Measurements from ENCODE around the gene TAF10. TPM values are rescaled to one million over a fixed set of nuclear protein-coding genes. Genes with fewer than 3 reads are reported as not detected.

Gene TAF10
- total and polyA plus RNA-seq, 2 of the 13 experiments (the other 11 are each of a cell fraction or from before 2014, with no cell fraction given), result 71.3 to 134 TPM

- TF ChIP-seq CSRNP1 (CRISPR knock-in tag; IDR thresholded peaks at IDR 0.05) (peak; percentile 78), PCBP1 (IDR thresholded peaks at IDR 0.05; ENCODE audit: borderline replicate concordance, low read depth, low read length) (no peak), HNF1B (CRISPR knock-in tag; IDR thresholded peaks at IDR 0.05) (peak; percentile 57; the same call in 1 of the 2 replicates), SALL1 (CRISPR knock-in tag; IDR thresholded peaks at IDR 0.05) (peak; percentile 85), ZFP82 (CRISPR knock-in tag; IDR thresholded peaks at IDR 0.05; ENCODE audit: borderline replicate concordance) (peak; percentile 39; the same call in 1 of the 2 replicates), KDM4B (CRISPR knock-in tag; IDR thresholded peaks at IDR 0.05) (0 out of 2 replicates have a peak, but pooled peaks have one; percentile 46), USF2 (IDR thresholded peaks at IDR 0.05; ENCODE audit: low read depth, low read length) (no peak), USF2 (CRISPR knock-in tag; IDR thresholded peaks at IDR 0.05; ENCODE audit: borderline replicate concordance) (0 out of 2 replicates have a peak, but pooled peaks have one; percentile 18), KDM2A (CRISPR knock-in tag; IDR thresholded peaks at IDR 0.05; ENCODE audit: borderline replicate concordance, low read depth) (peak; percentile 91), ZNF841 (CRISPR knock-in tag; IDR thresholded peaks at IDR 0.05; ENCODE audit: borderline replicate concordance) (no peak), ZSCAN30 (CRISPR knock-in tag; IDR thresholded peaks at IDR 0.05) (no peak), ZBTB2 (CRISPR knock-in tag; IDR thresholded peaks at IDR 0.05; ENCODE audit: low read depth) (peak; percentile 81; the same call in 1 of the 2 replicates), FOXA3 (CRISPR knock-in tag; IDR thresholded peaks at IDR 0.05) (0 out of 2 replicates have a peak, but pooled peaks have one; percentile 10), HIVEP1 (CRISPR knock-in tag; IDR thresholded peaks at IDR 0.05) (peak; percentile 74; the same call in 1 of the 2 replicates), RCOR2 (CRISPR knock-in tag; IDR thresholded peaks at IDR 0.05) (no peak), KDM5B (CRISPR knock-in tag; IDR thresholded peaks at IDR 0.05; ENCODE audit: borderline replicate concordance) (peak; percentile 92; the same call in 1 of the 2 replicates), KLF6 (CRISPR knock-in tag; IDR thresholded peaks at IDR 0.05) (0 out of 2 replicates have a peak, but pooled peaks have one; percentile 49), KAT8 (CRISPR knock-in tag; IDR thresholded peaks at IDR 0.05) (peak; percentile 77; the same call in 1 of the 2 replicates), NBN (conservative IDR thresholded peaks at IDR 0.05) (no peak), ZNF20 (CRISPR knock-in tag; IDR thresholded peaks at IDR 0.05) (no peak), TARDBP (CRISPR knock-in tag; IDR thresholded peaks at IDR 0.05) (peak; percentile 50; the same call in 1 of the 2 replicates)
Measured at GRCh38 chr11:6612213-6613041, at the start of gene TAF10 (continued).

Measured in HepG2 (cell line).